Pulmonary artery endothelial cell (primary cell): Measurements from ENCODE around the gene ARL4D. TPM values are rescaled to one million over a fixed set of nuclear protein-coding genes. Genes with fewer than 3 reads are reported as not detected.
"Not testable (repeated sequence)": the region's sequence is repeated elsewhere in the genome, so short reads cannot be mapped to it uniquely, and the experiment has no call there.

ENCODE experiments used
- DNase-seq: peaks from one replicate; pipeline ENCODE4 v3.0.0-alpha.2; 2011; ENCODE audit warnings: low read depth, low spot score
- total RNA-seq: library from RNA; depleted of rRNA; stranded (reverse); fragments of >200 nt; gene quantifications from 2 replicates; pipeline ENCODE4 v1.2.3, GENCODE V29; 2014

The ARL4D gene
- total RNA-seq, result 10.6 and 12.9 TPM in 2 replicates

GRCh38 chr17:43398724-43399595 is at the start of gene ARL4D:
ARL4D (plus strand) TSS chr17:43398993; CDS start chr17:43399733, 740 bp downstream.
- DNase-seq, result no peak

GRCh38 chr17:43349142-43349541 is 49.7 kb upstream of the ARL4D start:
- no peak for DNase-seq

- DNase-seq, result no peak
These were observed 47.9 kb upstream of the ARL4D start for GRCh38 chr17:43350888-43351361.

- no peak for DNase-seq
These were observed 47.1 kb upstream of the ARL4D start for GRCh38 chr17:43351691-43352090.

- no peak for DNase-seq
These were observed 46.0 kb upstream of the ARL4D start for GRCh38 chr17:43352579-43353331.

- no peak for DNase-seq
These were observed 45.4 kb upstream of the ARL4D start for GRCh38 chr17:43353393-43353792.

GRCh38 chr17:43354371-43354770 is 44.4 kb upstream of the ARL4D start:
- DNase-seq, result no peak

- DNase-seq, result no peak
These were observed 42.3 kb upstream of the ARL4D start for GRCh38 chr17:43356450-43356849.

GRCh38 chr17:43356999-43357398 is 41.8 kb upstream of the ARL4D start:
- DNase-seq, result no peak

- DNase-seq, result no peak
These were observed 39.2 kb upstream of the ARL4D start for GRCh38 chr17:43359469-43360110.

GRCh38 chr17:43360376-43360738 is 38.4 kb upstream of the ARL4D start:
- no peak for DNase-seq

- DNase-seq, result peak; percentile 90
These were observed 37.9 kb upstream of the ARL4D start for GRCh38 chr17:43360739-43361505.

GRCh38 chr17:43363181-43363925 is 35.4 kb upstream of the ARL4D start:
- no peak for DNase-seq

GRCh38 chr17:43363926-43364285 is 34.9 kb upstream of the ARL4D start:
- no peak for DNase-seq

GRCh38 chr17:43365356-43365755 is 33.4 kb upstream of the ARL4D start:
- no peak for DNase-seq

GRCh38 chr17:43365921-43366320 is 32.9 kb upstream of the ARL4D start:
- not testable (repeated sequence) for DNase-seq

GRCh38 chr17:43366891-43367736 is 31.7 kb upstream of the ARL4D start:
- no peak for DNase-seq

GRCh38 chr17:43367737-43368242 is 31.0 kb upstream of the ARL4D start:
- DNase-seq, result peak; percentile 39

GRCh38 chr17:43368740-43369506 is 29.9 kb upstream of the ARL4D start:
- peak; percentile 45 for DNase-seq
